Heart left ventricle (tissue), 16 donors: ENCODE results near the gene PDGFD. TPM values are rescaled to one million over a fixed set of nuclear protein-coding genes. Genes with fewer than 3 reads are reported as not detected.

Experiments used
- ATAC-seq, 4 donors: fragments of 200-7000 bp; cut with Tn5 transposase; one replicate each; pipeline ENCODE4 v1.9.1; 2020 to 2022; ENCODE audit warnings: moderate library complexity in 4 of 4, mild to moderate bottlenecking in 3 of 4, moderate number of reproducible peaks in 1 of 4
- DNase-seq, 5 donors: peaks; one replicate each; pipeline ENCODE4 v3.0.0-alpha.2; 2020
- H3K27ac ChIP-seq, 12 donors: fragments of 200-600 bp; sonication (generic) in 4 of 12; one replicate each; pipeline versions ENCODE4 v1.5.0 to v1.8.0; 2016 to 2022; ENCODE audit warnings: mild to moderate bottlenecking in 2 of 12
- H3K27me3 ChIP-seq, 9 donors: fragments of 200-600 bp; sonication (generic) in 2 of 9; one replicate each; pipeline versions ENCODE4 v1.5.1 to v1.8.0; 2016 to 2022; ENCODE audit warnings: mild to moderate bottlenecking in 3 of 9
- H3K36me3 ChIP-seq, 9 donors: fragments of 200-600 bp; sonication (generic) in 2 of 9; one replicate each; pipeline versions ENCODE4 v1.5.0 to v1.8.0; 2018 to 2022; ENCODE audit warnings: mild to moderate bottlenecking in 2 of 9
- H3K4me1 ChIP-seq, 12 donors: fragments of 200-600 bp; sonication (generic) in 4 of 12; one replicate each; pipeline versions ENCODE4 v1.5.0 to v1.8.0; 2016 to 2022; ENCODE audit warnings: mild to moderate bottlenecking in 3 of 12
- H3K4me3 ChIP-seq, 12 donors: fragments of 200-600 bp; sonication (generic) in 4 of 12; one replicate each; pipeline versions ENCODE4 v1.5.0 to v1.8.0; 2017 to 2022; ENCODE audit warnings: mild to moderate bottlenecking in 9 of 12, moderate library complexity in 4 of 12
- H3K9me3 ChIP-seq, 12 donors: fragments of 200-600 bp; sonication (generic) in 4 of 12; one replicate each; pipeline versions ENCODE4 v1.5.0 to v1.8.0; 2016 to 2022; ENCODE audit warnings: mild to moderate bottlenecking in 1 of 12
- CTCF ChIP-seq, 12 donors: fragments of 200-600 bp; sonication (generic) in 4 of 12; IDR thresholded peaks; one replicate each; pipeline versions ENCODE4 v1.5.0 to v1.8.0; 2018 to 2022; ENCODE audit warnings: antibody characterized with exemption in 12 of 12, mild to moderate bottlenecking in 5 of 12
- POLR2A ChIP-seq, 2 donors: fragments of 450-650 bp; IDR thresholded peaks; one replicate each; pipeline ENCODE4 v1.6.1; 2017; ENCODE audit warnings: antibody characterized with exemption in 2 of 2, mild to moderate bottlenecking in 2 of 2, moderate library complexity in 2 of 2
- WGBS, 4 donors: extraction: QIAGEN DNeasy Blood & Tissue Kit in 2 of 4; methylation state at CpG; one replicate each; pipeline versions ENCODE4 v1.1.5 to v1.1.7; 2013 to 2018; 5-methylcytosine and 5-hydroxymethylcytosine counted together
- intact Hi-C, 10 donors: fragments of 100-400 bp; cut with DNase I; formaldehyde crosslinking; loops; one replicate each; pipeline versions ENCODE4 v1.11.1 to v1.14.2; 2022
- polyA plus RNA-seq, 2 donors: library from polyadenylated mRNA; stranded (reverse); fragments of 200-250 nt; gene quantifications; one replicate each; pipeline ENCODE4 v1.2.3, GENCODE V29; 2013
- total RNA-seq, 9 donors: library from RNA; depleted of rRNA in 2 of 9; stranded (reverse); fragments of >200 nt in 2 of 9; fragmentation: NEBNext Ultra II Directional in 3 of 9; extraction: Animal tissue kit (Norgen Biotek cat#: 25700) in 3 of 9; gene quantifications; one replicate each; pipeline versions ENCODE4 v1.1.0 to v1.2.4, GENCODE V29; 2016 to 2023
- donor health status: ischemic (EF 13 %, LVEDD 7.1; RV severe dilation, severe dysfunction).
- donor health status: healthy with polysubstance abuse.
- donor health status: DM: no; HTN: yes; CAD: no.
- donor health status: DM: no; HTN: no; CAD: no.
- donor health status: ischemic (EF 25% LVEDD 6.9; RV normal size, moderate dysfunction).
- donor health status: ischemic (EF 25% LVEDD 5.7; RV mildly dilated, moderate dysfunction).
- donor health status: healthy.
- donor health status: DM: yes; HTN: yes; CAD: no.
- donor health status: ischemic (EF 35%, LVEDD 5.7; RV mildly dilated, moderate dysfunction).
- donor health status: nonischemic (EF 11% LVEDD 7.7; RV severe dilation, severe dysfunction).
- donor health status: DM: yes; HTN: yes; CAD: no.
- donor health status: PGD.
- donor health status: ischemic (EF 29% LVEDD 5.4; RV normal size, mild dysfunction).
- donor health status: nonischemic (EF 23%, LVEDD 6.1; RV moderate dilation, normal function).

The PDGFD gene
- total and polyA plus RNA-seq, 11 donors: 3.6 to 24.6 (median 15.3) TPM

- ATAC-seq: no peak
- TF ChIP-seq POLR2A (IDR thresholded peaks at IDR 0.05) (no peak), CTCF (IDR thresholded peaks at IDR 0.05) (no peak)
- intact Hi-C loops: loop anchor here in 6 of 10 donors (10.0 kb wide), 3 partner anchors 226 to 244 kb away; partner anchors contain the start of gene PDGFD (in 1 of the 6)
These were observed 235.2 kb downstream of the PDGFD start for GRCh38 chr11:103928802-103929161.

GRCh38 chr11:103928040-103928801 is 235.7 kb downstream of the PDGFD start:
- DNase-seq: no peak
- intact Hi-C loops: loop anchor here in 6 of 10 donors (10.0 kb wide), 3 partner anchors 227 to 243 kb away; partner anchors contain the start of gene PDGFD (in 1 of the 6)
- Histone ChIP-seq H3K27ac (no peak overlapping the region), H3K9me3 (no peaks in the 10 kb centered on the region), H3K4me3 (no peak overlapping the region), H3K36me3 (peaks cover 0 to 4% (median 0%) of the 10 kb centered on the region in 9 donors), H3K4me1 (peaks cover 0 to 16% (median 4%) of the 10 kb centered on the region in 12 donors), H3K27me3 (no peaks in the 10 kb centered on the region)
- no peak for TF ChIP-seq CTCF (IDR thresholded peaks at IDR 0.05)
- TF ChIP-seq POLR2A (IDR thresholded peaks at IDR 0.05): no peak
- no peak for ATAC-seq
- WGBS, 4 donors: 93% methylated on average over 5 of the region's 5 CpGs

More at GRCh38 chr11:103928802-103929161, 235.2 kb downstream of the PDGFD start:
- Histone ChIP-seq H3K27me3 (no peaks in the 10 kb centered on the region), H3K36me3 (peaks cover 0 to 4% (median 0%) of the 10 kb centered on the region in 9 donors), H3K4me1 (peaks cover 0 to 10% (median 2%) of the 10 kb centered on the region in 12 donors), H3K27ac (no peak overlapping the region), H3K4me3 (no peak overlapping the region), H3K9me3 (no peaks in the 10 kb centered on the region)
- WGBS, 4 donors: 48 to 68% (median 61%) methylated on average over 5 of the region's 5 CpGs
- DNase-seq: no peak

- DNase-seq (no peak), ATAC-seq (peak in 1 of 4 donors; percentile 56)
- Histone ChIP-seq H3K4me1 (peaks cover 0 to 16% (median 4%) of the 10 kb centered on the region in 12 donors), H3K36me3 (peaks cover 0 to 4% (median 0%) of the 10 kb centered on the region in 9 donors), H3K27ac (no peak overlapping the region), H3K4me3 (no peak overlapping the region), H3K27me3 (no peaks in the 10 kb centered on the region), H3K9me3 (no peaks in the 10 kb centered on the region)
- intact Hi-C loops: loop anchor here in 6 of 10 donors (10.0 kb wide), 3 partner anchors 227 to 243 kb away; partner anchors contain the start of gene PDGFD (in 1 of the 6)
- TF ChIP-seq POLR2A (IDR thresholded peaks at IDR 0.05) (no peak), CTCF (IDR thresholded peaks at IDR 0.05) (peak in 9 of 12 donors; percentile 17 to 50 (median 33))
- 44 to 62% (median 58%) methylated on average over 2 of the region's 2 CpGs for WGBS, 4 donors
These were observed 236.4 kb downstream of the PDGFD start for GRCh38 chr11:103927535-103927934.

GRCh38 chr11:103926990-103927389 is 237.0 kb downstream of the PDGFD start:
- H3K9me3 ChIP-seq: no peaks in the 10 kb centered on the region
- TF ChIP-seq CTCF (IDR thresholded peaks at IDR 0.05) (no peak), POLR2A (IDR thresholded peaks at IDR 0.05) (no peak)
- peaks cover 0 to 4% (median 0%) of the 10 kb centered on the region in 9 donors for H3K36me3 ChIP-seq
- ATAC-seq (no peak), DNase-seq (no peak)
- 91 to 98% (median 96%) methylated on average over 5 of the region's 5 CpGs for WGBS, 4 donors
- H3K27ac ChIP-seq: no peak overlapping the region
- no peaks in the 10 kb centered on the region for H3K27me3 ChIP-seq
- peaks cover 0 to 16% (median 4%) of the 10 kb centered on the region in 12 donors for H3K4me1 ChIP-seq
- H3K4me3 ChIP-seq: no peak overlapping the region
- intact Hi-C loops: loop anchor here in 6 of 10 donors (10.0 kb wide), 3 partner anchors 228 to 242 kb away; partner anchors contain the start of gene PDGFD (in 1 of the 6)
